Measurements from ENCODE around the gene RAP1GAP. TPM values are rescaled to one million over a fixed set of nuclear protein-coding genes. Genes with fewer than 3 reads are reported as not detected.

RAP1GAP gene
- total RNA-seq, 2 donors from 2014 or later: 8.0 to 8.2 TPM

- Mint-ChIP-seq H3K9me3 (no peaks in the 10 kb centered on the region), H3K27me3 (ENCODE audit: insufficient read depth) (peaks cover 27% of the 10 kb centered on the region), H3K27ac (no peak overlapping the region), H3K4me3 (no peak overlapping the region), H3K4me1 (peaks cover 4% of the 10 kb centered on the region), H3K36me3 (ENCODE audit: low read depth) (no peaks in the 10 kb centered on the region)
- H3K36me3 ChIP-seq (ENCODE audit: control insufficient read depth, insufficient read depth, low read length): no peaks in the 10 kb centered on the region
- WGBS, 2 experiments (ENCODE audit: insufficient coverage in 1 of 2, insufficient read length in 1 of 2): 89 to 90% methylated on average over 4 of the region's 4 CpGs
- peaks cover 17% of the 10 kb centered on the region for H3K27me3 ChIP-seq (ENCODE audit: control insufficient read depth, insufficient read depth, low read length, poor library complexity, severe bottlenecking)
- no peak for DNase-seq
- no peaks in the 10 kb centered on the region for H3K9me3 ChIP-seq (ENCODE audit: control insufficient read depth, low read length)
- no peak overlapping the region for H3K4me3 ChIP-seq (ENCODE audit: low read length)
- peaks cover 4% of the 10 kb centered on the region for H3K4me1 ChIP-seq (ENCODE audit: control insufficient read depth, insufficient read depth, low read length)
- no peak overlapping the region for H3K27ac ChIP-seq (ENCODE audit: low read depth, low read length)
- H3K9ac ChIP-seq (ENCODE audit: extremely low read depth, low read length, poor library complexity, severe bottlenecking): no peak overlapping the region
- TF ChIP-seq, protein P1, sequence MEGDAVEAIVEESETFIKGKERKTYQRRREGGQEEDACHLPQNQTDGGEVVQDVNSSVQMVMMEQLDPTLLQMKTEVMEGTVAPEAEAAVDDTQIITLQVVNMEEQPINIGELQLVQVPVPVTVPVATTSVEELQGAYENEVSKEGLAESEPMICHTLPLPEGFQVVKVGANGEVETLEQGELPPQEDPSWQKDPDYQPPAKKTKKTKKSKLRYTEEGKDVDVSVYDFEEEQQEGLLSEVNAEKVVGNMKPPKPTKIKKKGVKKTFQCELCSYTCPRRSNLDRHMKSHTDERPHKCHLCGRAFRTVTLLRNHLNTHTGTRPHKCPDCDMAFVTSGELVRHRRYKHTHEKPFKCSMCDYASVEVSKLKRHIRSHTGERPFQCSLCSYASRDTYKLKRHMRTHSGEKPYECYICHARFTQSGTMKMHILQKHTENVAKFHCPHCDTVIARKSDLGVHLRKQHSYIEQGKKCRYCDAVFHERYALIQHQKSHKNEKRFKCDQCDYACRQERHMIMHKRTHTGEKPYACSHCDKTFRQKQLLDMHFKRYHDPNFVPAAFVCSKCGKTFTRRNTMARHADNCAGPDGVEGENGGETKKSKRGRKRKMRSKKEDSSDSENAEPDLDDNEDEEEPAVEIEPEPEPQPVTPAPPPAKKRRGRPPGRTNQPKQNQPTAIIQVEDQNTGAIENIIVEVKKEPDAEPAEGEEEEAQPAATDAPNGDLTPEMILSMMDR (conservative IDR thresholded peaks at IDR 0.05): no peak
Measured at GRCh38 chr1:21655259-21655658, 13.9 kb downstream of the RAP1GAP start.

DNA sequence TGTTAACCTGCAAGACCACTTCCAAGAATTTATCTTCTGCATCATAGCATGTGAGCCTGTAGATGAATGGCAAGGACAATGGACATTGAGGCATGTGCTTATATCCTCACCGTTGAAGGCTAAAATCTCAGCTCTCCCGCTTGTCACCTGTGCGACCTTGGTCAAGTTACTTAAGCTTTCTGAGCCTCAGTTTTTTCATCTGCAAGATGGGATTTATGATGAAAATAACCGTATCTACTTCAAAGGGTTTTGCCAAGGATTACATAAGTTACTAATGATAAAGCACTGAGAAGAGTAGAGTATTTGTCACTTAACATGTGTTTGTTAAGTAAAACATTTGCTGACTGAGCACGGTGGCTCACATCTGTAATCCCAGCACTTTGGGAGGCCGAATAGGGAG is 14.9 kb downstream of the RAP1GAP start:
- 89 to 91% methylated on average over 6 of the region's 6 CpGs for WGBS, 2 experiments (ENCODE audit: insufficient coverage in 1 of 2, insufficient read length in 1 of 2)
- Mint-ChIP-seq H3K4me3 (no peak overlapping the region), H3K36me3 (ENCODE audit: low read depth) (no peaks in the 10 kb centered on the region)

DNA sequence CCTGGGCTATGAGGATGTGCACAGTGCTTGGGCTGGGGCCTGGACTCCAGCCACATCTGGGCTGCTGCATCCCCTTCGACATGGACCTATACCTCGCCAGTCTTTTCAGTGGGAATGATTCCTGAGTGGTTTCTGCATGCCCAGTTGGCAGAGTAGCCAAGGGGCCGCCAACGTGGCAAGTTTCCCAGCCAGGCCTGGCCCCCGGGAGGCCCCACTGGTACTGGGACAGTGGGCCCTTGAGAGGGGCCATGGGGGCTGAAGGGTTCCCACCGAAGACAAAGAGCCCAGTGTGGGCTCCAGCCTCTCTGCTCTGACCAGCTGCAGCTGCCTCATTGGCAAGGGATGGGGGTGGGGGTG is 15.4 kb downstream of the RAP1GAP start:
- H3K27ac Mint-ChIP-seq: no peak overlapping the region
- WGBS, 2 experiments (ENCODE audit: insufficient coverage in 1 of 2, insufficient read length in 1 of 2): 83 to 92% methylated on average over 2 to 6 of the region's 6 CpGs
- peaks cover 22% of the 10 kb centered on the region for H3K27me3 Mint-ChIP-seq (ENCODE audit: insufficient read depth)

More for the DNA sequence above, 14.9 kb downstream of the RAP1GAP start:
- TF ChIP-seq, protein P1 (conservative IDR thresholded peaks at IDR 0.05): no peak
- no peak overlapping the region for H3K4me3 ChIP-seq (ENCODE audit: low read length)
- H3K9ac ChIP-seq (ENCODE audit: extremely low read depth, low read length, poor library complexity, severe bottlenecking): no peak overlapping the region
- peaks cover 8% of the 10 kb centered on the region for H3K27me3 ChIP-seq (ENCODE audit: control insufficient read depth, insufficient read depth, low read length, poor library complexity, severe bottlenecking)
- H3K27ac ChIP-seq (ENCODE audit: low read depth, low read length): no peak overlapping the region
- no peak overlapping the region for H3K27ac Mint-ChIP-seq
- H3K4me1 Mint-ChIP-seq: peaks cover 4% of the 10 kb centered on the region
- H3K36me3 ChIP-seq (ENCODE audit: control insufficient read depth, insufficient read depth, low read length): no peaks in the 10 kb centered on the region
- H3K9me3 ChIP-seq (ENCODE audit: control insufficient read depth, low read length): no peaks in the 10 kb centered on the region
- H3K27me3 Mint-ChIP-seq (ENCODE audit: insufficient read depth): peaks cover 20% of the 10 kb centered on the region
- H3K9me3 Mint-ChIP-seq: no peaks in the 10 kb centered on the region
- H3K4me1 ChIP-seq (ENCODE audit: control insufficient read depth, insufficient read depth, low read length): peaks cover 4% of the 10 kb centered on the region
- DNase-seq: no peak

More for the DNA sequence above, 15.4 kb downstream of the RAP1GAP start:
- H3K4me3 ChIP-seq (ENCODE audit: low read length): no peak overlapping the region
- Mint-ChIP-seq H3K4me3 (no peak overlapping the region), H3K36me3 (ENCODE audit: low read depth) (no peaks in the 10 kb centered on the region), H3K4me1 (peaks cover 4% of the 10 kb centered on the region), H3K9me3 (no peaks in the 10 kb centered on the region)
- no peak for DNase-seq
- H3K27ac ChIP-seq (ENCODE audit: low read depth, low read length): no peak overlapping the region
- TF ChIP-seq, protein P1 (conservative IDR thresholded peaks at IDR 0.05): no peak
- no peaks in the 10 kb centered on the region for H3K36me3 ChIP-seq (ENCODE audit: control insufficient read depth, insufficient read depth, low read length)
- no peak overlapping the region for H3K9ac ChIP-seq (ENCODE audit: extremely low read depth, low read length, poor library complexity, severe bottlenecking)
- H3K9me3 ChIP-seq (ENCODE audit: control insufficient read depth, low read length): no peaks in the 10 kb centered on the region
- peaks cover 4% of the 10 kb centered on the region for H3K4me1 ChIP-seq (ENCODE audit: control insufficient read depth, insufficient read depth, low read length)
- peaks cover 7% of the 10 kb centered on the region for H3K27me3 ChIP-seq (ENCODE audit: control insufficient read depth, insufficient read depth, low read length, poor library complexity, severe bottlenecking)
